VCaP (cell line): ENCODE data around the gene MOB3A.

Experiments
- H3K27ac ChIP-seq: fragments of 450-650 bp; 2 replicates; pipeline ENCODE4 v1.5.1; 2017
- CTCF ChIP-seq: fragments of 450-650 bp; conservative IDR thresholded peaks from 2 replicates; pipeline ENCODE4 v1.5.1; 2017; ENCODE audit warnings: mild to moderate bottlenecking, moderate library complexity

MOB3A gene

GRCh38 chr19:2064788-2065524 is 31.2 kb downstream of the MOB3A start:
- H3K27ac ChIP-seq = no peak overlapping the region

GRCh38 chr19:2064395-2064787 is 31.7 kb downstream of the MOB3A start:
- H3K27ac ChIP-seq = no peak overlapping the region
- no peak for TF ChIP-seq CTCF

More at GRCh38 chr19:2064788-2065524, 31.2 kb downstream of the MOB3A start:
- TF ChIP-seq CTCF = no peak

- no peak overlapping the region for H3K27ac ChIP-seq
- no peak for TF ChIP-seq CTCF
Observed at GRCh38 chr19:2063824-2064223, 32.3 kb downstream of the MOB3A start.

GRCh38 chr19:2062770-2063169 is 33.4 kb downstream of the MOB3A start:
- no peak for TF ChIP-seq CTCF
- H3K27ac ChIP-seq = peak overlapping the region; percentile 94; the same call in 1 of the 2 replicates

GRCh38 chr19:2062389-2062729 is 33.8 kb downstream of the MOB3A start:
- TF ChIP-seq CTCF = no peak
- H3K27ac ChIP-seq = peak overlapping the region; percentile 94

- TF ChIP-seq CTCF = no peak
Observed at GRCh38 chr19:2061495-2062388, 34.4 kb downstream of the MOB3A start.

GRCh38 chr19:2060884-2061494 is 35.1 kb downstream of the MOB3A start:
- peak overlapping the region; percentile 94 for H3K27ac ChIP-seq
- TF ChIP-seq CTCF = no peak

More at GRCh38 chr19:2061495-2062388, 34.4 kb downstream of the MOB3A start:
- peak overlapping the region; percentile 94 for H3K27ac ChIP-seq
